HCT116 (cell line): ENCODE measurements around the gene RNF175.

Source experiments
- CTCF ChIP-seq, 3 experiments: fragments of 200-600 bp in 1 of 3; sonication (generic) in 1 of 3; IDR thresholded peaks in 2 of 3; conservative IDR thresholded peaks in 1 of 3; 2 replicates each; pipeline ENCODE4 v1.5.1; 2012 to 2017; ENCODE audit warnings: low read depth in 2 of 3, low read length in 2 of 3, antibody characterized with exemption in 1 of 3, borderline replicate concordance in 1 of 3, control low read depth in 1 of 3, mild to moderate bottlenecking in 1 of 3, mixed read lengths in 1 of 3, mixed run types in 1 of 3, moderate library complexity in 1 of 3; ENCODE audit not compliant: insufficient read depth in 1 of 3
- EZH2 ChIP-seq: fragments of 200-600 bp; sonication (generic); IDR thresholded peaks from 2 replicates; pipeline ENCODE4 v1.6.1; 2017; ENCODE audit warnings: antibody characterized with exemption, mixed run types
- MAX ChIP-seq: IDR thresholded peaks from 2 replicates; pipeline ENCODE4 v1.6.1; 2012
- POLR2A ChIP-seq: IDR thresholded peaks from 2 replicates; pipeline ENCODE4 v1.7.0; 2011; ENCODE audit warnings: borderline replicate concordance; ENCODE audit not compliant: insufficient read depth, insufficient read length; ENCODE audit errors: extremely low read depth
- POLR2AphosphoS5 ChIP-seq: IDR thresholded peaks from 2 replicates; pipeline ENCODE4 v1.6.1; 2011; ENCODE audit warnings: mild to moderate bottlenecking, low read depth, low read length, moderate library complexity

- TF ChIP-seq POLR2A (no peak), MAX (no peak), EZH2 (no peak), CTCF (IDR thresholded peaks at IDR 0.05 in 2 of 3, conservative IDR thresholded peaks at IDR 0.05 in 1 of 3; ENCODE audit: borderline replicate concordance in 1 of 3, insufficient read depth in 1 of 3, low read depth in 2 of 3, low read length in 2 of 3) (no peak), POLR2AphosphoS5 (no peak)
Measured at GRCh38 chr4:153684182-153684970, 75.4 kb downstream of the RNF175 start, which contains the start of gene TLR2.
